HepG2 (cell line): ENCODE measurements around the gene NFX1. TPM values are rescaled to one million over a fixed set of nuclear protein-coding genes. Genes with fewer than 3 reads are reported as not detected.
"Not testable (repeated sequence)": the region's sequence is repeated elsewhere in the genome, so short reads cannot be mapped to it uniquely, and the experiment has no call there.

Experiments
- ARID4A ChIP-seq: sonication (generic); formaldehyde crosslinking; IDR thresholded peaks from 2 replicates; pipeline ENCODE4 v1.5.0; 2020; ENCODE audit warnings: mild to moderate bottlenecking, missing genetic modification reagents, borderline replicate concordance
- ERF ChIP-seq: IDR thresholded peaks from 2 replicates; pipeline ENCODE4 v1.6.1; 2018; ENCODE audit warnings: missing biosample characterization, missing genetic modification reagents
- HDAC2 ChIP-seq: sonication (generic); formaldehyde crosslinking; IDR thresholded peaks from 2 replicates; pipeline ENCODE4 v1.4.0; 2020; ENCODE audit warnings: missing genetic modification reagents
- HNF1B ChIP-seq: sonication (generic); formaldehyde crosslinking; IDR thresholded peaks from 2 replicates; pipeline ENCODE4 v1.5.1; 2020; ENCODE audit warnings: mild to moderate bottlenecking, moderate library complexity, missing genetic modification reagents
- LCORL ChIP-seq, 2 experiments: fragments of 450-650 bp in 1 of 2; sonication (generic) in 1 of 2; formaldehyde crosslinking in 1 of 2; IDR thresholded peaks; 2 replicates each; pipeline versions ENCODE4 v1.5.0 to v1.6.1; 2017 to 2020; ENCODE audit warnings: antibody characterized with exemption in 1 of 2, missing genetic modification reagents in 1 of 2
- MAFK ChIP-seq, 2 experiments: IDR thresholded peaks in 1 of 2; conservative IDR thresholded peaks in 1 of 2; 2 replicates each; pipeline ENCODE4 v1.6.1; 2011; ENCODE audit warnings: improper control_type of control experiment in 2 of 2, low read length in 2 of 2
- POLR2A ChIP-seq, 2 experiments: IDR thresholded peaks; 2 replicates each; pipeline ENCODE4 v1.6.1; 2011; ENCODE audit warnings: low read depth in 2 of 2, low read length in 2 of 2, mild to moderate bottlenecking in 1 of 2, moderate library complexity in 1 of 2; ENCODE audit not compliant: insufficient read depth in 1 of 2
- PRDM10 ChIP-seq: sonication (generic); formaldehyde crosslinking; IDR thresholded peaks from 2 replicates; pipeline ENCODE4 v1.4.0; 2020; ENCODE audit warnings: low read depth, missing genetic modification reagents
- UBTF ChIP-seq: sonication (generic); formaldehyde crosslinking; IDR thresholded peaks from 2 replicates; pipeline ENCODE4 v1.4.0; 2020; ENCODE audit warnings: mild to moderate bottlenecking, missing genetic modification reagents
- YEATS4 ChIP-seq: sonication (generic); formaldehyde crosslinking; IDR thresholded peaks from 2 replicates; pipeline ENCODE4 v1.4.0; 2020; ENCODE audit warnings: missing genetic modification reagents, borderline replicate concordance
- ZNF800 ChIP-seq: sonication (generic); formaldehyde crosslinking; IDR thresholded peaks from 2 replicates; pipeline ENCODE4 v1.4.0; 2020; ENCODE audit warnings: missing genetic modification reagents
- polyA plus RNA-seq, 8 experiments: library from polyadenylated mRNA; depleted of rRNA in 3 of 8; stranded (reverse) in 7 of 8; unstranded in 1 of 8; fragments of >200 nt; fragmentation: Illumina TruSeq in 4 of 8; extraction: Trizol in 4 of 8; gene quantifications; 2 replicates each; pipeline versions ENCODE4 v1.2.1 to v1.2.3, GENCODE V29; 2011 to 2016; ENCODE audit warnings: low read depth in 4 of 8, missing spikeins in 1 of 8, mixed read lengths in 1 of 8; ENCODE audit not compliant: insufficient read depth in 1 of 8
- total RNA-seq, 5 experiments: library from RNA; depleted of rRNA; stranded (reverse); fragments of >200 nt; fragmentation: Illumina TruSeq; extraction: Trizol; gene quantifications; 2 replicates each; pipeline ENCODE4 v1.2.3, GENCODE V29; 2016; ENCODE audit warnings: low read depth in 1 of 5

Gene NFX1
- total and polyA plus RNA-seq, 2 of the 13 experiments (the other 11 are each of a cell fraction or from before 2014, with no cell fraction given): 23.9 to 27.5 TPM

GRCh38 chr9:33395159-33395879 is 105.0 kb downstream of the NFX1 start (continued):
- TF ChIP-seq ARID4A (CRISPR knock-in tag): peak; percentile 36; the same call in 1 of the 2 replicates
- TF ChIP-seq MAFK (conservative IDR thresholded peaks at IDR 0.05 in 1 of 2, IDR thresholded peaks at IDR 0.05 in 1 of 2; ENCODE audit: low read length in 2 of 2): peak in 1 of 2 experiments; percentile 23; a peak in 1 of 4 replicates
- 0 out of 2 replicates have a peak, but pooled peaks have one; percentile 15 for TF ChIP-seq YEATS4 (CRISPR knock-in tag)
- peak; percentile 18; the same call in 1 of the 2 replicates for TF ChIP-seq HDAC2 (CRISPR knock-in tag)
- TF ChIP-seq ERF (CRISPR knock-in tag): 0 out of 2 replicates have a peak, but pooled peaks have one; percentile 16
- peak; percentile 55; the same call in 1 of the 2 replicates for TF ChIP-seq PRDM10 (CRISPR knock-in tag)
- TF ChIP-seq UBTF (CRISPR knock-in tag): 0 out of 2 replicates have a peak, but pooled peaks have one; percentile 15
- TF ChIP-seq POLR2A (IDR thresholded peaks at IDR 0.05; ENCODE audit: insufficient read depth in 1 of 2, low read depth in 2 of 2, low read length in 2 of 2): peak in 1 of 2 experiments; percentile 39; a peak in 1 of 4 replicates
- 0 out of 2 replicates have a peak, but pooled peaks have one; percentile 44 for TF ChIP-seq ZNF800 (CRISPR knock-in tag)
- not testable (repeated sequence) for TF ChIP-seq LCORL (IDR thresholded peaks at IDR 0.05)
- peak; percentile 51; the same call in 1 of the 2 replicates for TF ChIP-seq LCORL (CRISPR knock-in tag; IDR thresholded peaks at IDR 0.05)
- TF ChIP-seq HNF1B: peak; percentile 94
